ENCODE data around the gene HERC3.

HERC3 gene

GRCh38 chr4:88744609-88745008, 152.3 kb downstream of the HERC3 start:
- H3K4me3 ChIP-seq (ENCODE audit: low read depth, low read length) = no peak overlapping the region

GRCh38 chr4:88745175-88745574, 152.9 kb downstream of the HERC3 start:
- no peak overlapping the region for H3K4me3 ChIP-seq (ENCODE audit: low read depth, low read length)

- H3K4me3 ChIP-seq (ENCODE audit: low read depth, low read length) = no peak overlapping the region
Measured at GRCh38 chr4:88745581-88746163, 153.4 kb downstream of the HERC3 start.

GRCh38 chr4:88746206-88746605, 153.9 kb downstream of the HERC3 start:
- H3K4me3 ChIP-seq (ENCODE audit: low read depth, low read length) = no peak overlapping the region

- no peak overlapping the region for H3K4me3 ChIP-seq (ENCODE audit: low read depth, low read length)
Measured at GRCh38 chr4:88747351-88747750, 155.1 kb downstream of the HERC3 start.

GRCh38 chr4:88750369-88750768, 158.1 kb downstream of the HERC3 start:
- no peak overlapping the region for H3K4me3 ChIP-seq (ENCODE audit: low read depth, low read length)

GRCh38 chr4:88751258-88752075, 159.2 kb downstream of the HERC3 start:
- no peak overlapping the region for H3K4me3 ChIP-seq (ENCODE audit: low read depth, low read length)

GRCh38 chr4:88752076-88752463, 159.8 kb downstream of the HERC3 start:
- no peak overlapping the region for H3K4me3 ChIP-seq (ENCODE audit: low read depth, low read length)

GRCh38 chr4:88752754-88753153, 160.5 kb downstream of the HERC3 start:
- no peak overlapping the region for H3K4me3 ChIP-seq (ENCODE audit: low read depth, low read length)

GRCh38 chr4:88753658-88754571, 161.6 kb downstream of the HERC3 start:
- H3K4me3 ChIP-seq (ENCODE audit: low read depth, low read length) = no peak overlapping the region

GRCh38 chr4:88754796-88755195, 162.5 kb downstream of the HERC3 start:
- H3K4me3 ChIP-seq (ENCODE audit: low read depth, low read length) = no peak overlapping the region

GRCh38 chr4:88755454-88755853, 163.2 kb downstream of the HERC3 start:
- no peak overlapping the region for H3K4me3 ChIP-seq (ENCODE audit: low read depth, low read length)

- H3K4me3 ChIP-seq (ENCODE audit: low read depth, low read length) = no peak overlapping the region
Measured at GRCh38 chr4:88756149-88756548, 163.9 kb downstream of the HERC3 start.

GRCh38 chr4:88757067-88757466, 164.8 kb downstream of the HERC3 start:
- no peak overlapping the region for H3K4me3 ChIP-seq (ENCODE audit: low read depth, low read length)

- no peak overlapping the region for H3K4me3 ChIP-seq (ENCODE audit: low read depth, low read length)
Measured at GRCh38 chr4:88757776-88758175, 165.5 kb downstream of the HERC3 start.
